ENCODE measurements around the gene PDZRN3. TPM values are rescaled to one million over a fixed set of nuclear protein-coding genes. Genes with fewer than 3 reads are reported as not detected.

Gene PDZRN3
- total RNA-seq, 1 donor from 2014 or later, result not detected

DNA sequence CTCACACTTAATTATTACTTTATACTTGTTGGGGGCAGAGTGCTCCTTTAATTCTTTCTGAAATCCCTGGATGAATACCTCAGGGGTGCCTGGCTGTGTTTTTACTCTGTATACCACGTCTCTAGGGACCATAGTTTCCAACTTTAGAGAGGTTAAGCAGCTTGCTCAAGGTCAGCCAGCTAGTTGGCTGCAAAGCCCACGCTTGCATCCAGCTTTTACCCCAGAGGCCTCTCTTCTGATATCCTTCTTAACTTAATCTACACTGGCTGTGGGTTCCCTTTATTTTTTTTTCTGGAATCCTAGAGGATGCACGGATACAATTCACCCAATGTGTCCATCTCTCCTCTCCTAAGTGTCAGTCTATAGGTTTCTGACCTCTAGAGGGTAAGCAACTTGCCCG, 1.4 kb downstream of the PDZRN3 start:
- DNase-seq (ENCODE audit: low read depth, low spot score), result no peak

DNA sequence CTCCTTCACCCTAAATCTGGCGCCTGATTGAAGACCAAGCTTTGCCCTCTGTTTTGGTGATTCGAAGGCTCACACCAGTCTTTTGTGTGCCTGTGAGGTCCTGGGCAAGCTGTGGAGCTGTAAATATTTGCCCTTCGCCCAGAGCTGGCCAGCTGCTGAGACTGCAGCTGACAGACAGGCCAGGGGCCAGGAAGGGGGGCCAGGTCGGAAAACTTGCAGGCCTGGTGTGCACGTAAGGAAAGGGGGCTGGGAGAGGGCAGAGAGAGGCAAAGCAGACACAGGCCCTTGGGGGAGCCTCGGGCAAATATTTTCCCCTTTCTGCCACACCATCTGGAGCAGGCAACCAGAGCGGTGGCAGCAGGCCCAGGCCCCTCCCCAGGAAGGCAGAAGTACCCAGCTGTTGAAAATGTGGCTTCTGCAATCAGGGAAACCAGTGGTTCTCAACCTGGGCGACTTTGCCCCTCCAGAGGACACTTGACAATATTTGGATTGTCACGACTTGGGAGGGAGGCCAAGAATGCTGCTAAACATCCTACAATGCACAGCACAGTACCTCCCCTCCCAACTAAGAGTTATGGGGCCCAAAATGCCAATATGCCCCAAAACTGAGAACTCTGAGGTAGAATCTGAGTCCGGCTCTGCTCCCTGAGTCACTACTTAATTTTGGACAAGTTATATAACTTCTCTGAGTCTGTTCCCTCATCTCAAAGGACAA, 2.5 kb downstream of the PDZRN3 start:
- DNase-seq (ENCODE audit: low read depth, low spot score), result no peak

DNA sequence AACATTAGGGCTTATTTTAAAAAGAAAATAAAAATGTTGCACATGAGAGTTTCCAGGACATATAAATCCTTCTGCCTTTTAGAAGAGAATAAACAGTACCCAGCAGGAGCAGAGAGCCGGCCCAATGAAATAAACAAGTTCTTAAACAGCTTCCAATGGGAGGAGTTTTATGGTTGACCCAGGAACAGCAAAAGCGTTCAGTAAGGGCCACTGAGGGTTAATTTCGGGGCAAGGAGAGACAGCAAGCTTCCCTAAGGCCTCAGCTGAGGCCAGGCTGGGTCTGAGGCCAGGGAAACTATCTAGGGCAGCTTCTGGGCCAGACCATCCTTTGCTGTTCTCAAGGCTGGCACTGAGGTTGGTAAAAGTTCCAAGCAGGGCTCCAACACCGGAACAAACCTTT, 3.4 kb downstream of the PDZRN3 start:
- no peak for DNase-seq (ENCODE audit: low read depth, low spot score)

DNA sequence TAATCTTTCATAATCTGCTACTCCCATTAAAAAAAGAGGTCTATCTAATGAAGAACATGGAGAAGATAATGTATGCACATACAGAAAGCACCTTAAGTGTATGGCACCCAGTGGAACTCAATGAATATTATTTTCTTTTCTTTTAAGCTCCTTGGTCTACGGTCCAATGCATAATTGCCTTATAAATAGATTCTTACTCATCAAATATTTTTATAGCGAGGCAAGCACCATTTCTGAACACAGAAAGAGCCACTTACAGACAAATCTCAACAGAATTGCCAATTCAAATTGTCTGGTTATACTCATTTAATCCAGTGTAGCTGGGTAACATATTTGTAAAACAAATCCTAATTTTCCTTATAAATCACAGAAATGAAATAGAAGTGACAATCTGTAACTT, 6.3 kb downstream of the PDZRN3 start:
- no peak for DNase-seq (ENCODE audit: low read depth, low spot score)

DNA sequence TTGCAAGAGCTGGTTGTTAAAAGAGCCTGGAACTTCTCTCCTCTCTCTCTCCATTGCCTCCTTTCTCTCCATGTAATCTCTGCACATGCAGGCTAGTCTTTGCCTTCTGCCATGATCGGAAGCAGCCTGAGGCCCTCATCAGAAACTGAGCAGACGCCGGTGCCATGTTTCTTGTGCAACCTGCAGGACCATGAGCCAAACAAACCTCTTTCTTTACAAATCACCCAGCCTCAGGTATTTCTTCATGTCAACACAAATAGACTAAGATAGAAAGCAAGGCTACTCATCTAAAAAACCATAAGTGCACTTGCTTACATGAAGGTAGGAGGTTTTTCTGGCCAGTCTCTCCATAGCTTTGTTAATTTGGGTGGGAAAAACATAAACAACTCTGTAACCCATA, 8.7 kb downstream of the PDZRN3 start:
- no peak for DNase-seq (ENCODE audit: low read depth, low spot score)

DNA sequence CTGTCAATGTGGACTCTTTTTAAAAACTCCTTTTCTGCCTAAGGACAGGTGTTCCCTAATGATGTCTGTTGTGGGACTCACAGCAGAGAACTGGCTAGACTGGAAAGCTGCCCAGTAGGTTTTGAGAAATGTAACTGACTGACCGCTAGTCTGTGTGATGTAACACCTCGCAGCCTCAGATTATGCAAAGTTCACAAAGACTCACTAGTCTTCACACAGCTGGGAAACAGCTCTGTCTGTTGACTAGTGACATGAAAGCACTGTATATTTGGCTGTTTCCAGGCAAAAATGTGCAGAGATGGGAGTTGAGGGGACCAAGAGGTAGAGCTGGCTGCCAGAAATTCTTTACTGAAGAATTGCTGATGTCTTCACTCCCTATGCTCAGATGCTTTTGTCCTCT, 10.3 kb downstream of the PDZRN3 start:
- no peak for DNase-seq (ENCODE audit: low read depth, low spot score)

DNA sequence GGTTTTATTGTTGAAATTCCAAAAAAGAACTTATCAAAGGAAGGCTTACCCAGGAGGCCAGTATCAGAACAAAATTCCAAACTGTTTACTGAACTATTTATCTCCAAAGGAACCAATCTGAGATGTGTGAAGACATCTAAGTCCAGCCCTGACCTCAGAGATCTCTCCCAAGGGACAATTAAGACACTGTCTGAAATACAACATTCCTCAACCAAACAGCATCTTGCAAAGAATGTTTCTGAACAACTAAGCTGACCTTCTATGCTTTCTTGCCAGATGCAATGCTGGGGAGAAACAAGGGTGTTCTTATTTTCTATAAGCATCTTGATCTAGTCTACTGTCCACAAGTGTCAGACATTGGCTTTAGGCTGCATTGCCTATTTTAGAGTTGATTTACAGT, 13.6 kb downstream of the PDZRN3 start:
- no peak for DNase-seq (ENCODE audit: low read depth, low spot score)

DNA sequence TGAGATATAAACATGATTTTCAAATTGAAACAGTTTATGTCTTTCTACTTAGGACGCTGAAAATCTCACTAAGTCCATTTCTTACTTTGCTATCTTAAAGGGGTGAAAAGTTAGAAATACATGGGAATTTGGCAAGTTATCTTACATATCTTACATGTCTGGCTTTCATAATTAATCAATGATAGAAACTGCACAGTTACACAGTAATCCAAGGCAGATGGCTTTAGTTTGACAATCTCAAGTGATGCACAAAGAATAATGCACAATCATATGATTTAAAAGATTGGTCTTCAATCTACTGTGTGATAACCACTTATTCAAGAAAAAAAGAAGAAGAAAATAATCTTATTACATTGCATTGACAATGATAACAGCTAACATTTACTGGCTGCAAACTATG, 14.2 kb downstream of the PDZRN3 start:
- DNase-seq (ENCODE audit: low read depth, low spot score), result no peak

DNA sequence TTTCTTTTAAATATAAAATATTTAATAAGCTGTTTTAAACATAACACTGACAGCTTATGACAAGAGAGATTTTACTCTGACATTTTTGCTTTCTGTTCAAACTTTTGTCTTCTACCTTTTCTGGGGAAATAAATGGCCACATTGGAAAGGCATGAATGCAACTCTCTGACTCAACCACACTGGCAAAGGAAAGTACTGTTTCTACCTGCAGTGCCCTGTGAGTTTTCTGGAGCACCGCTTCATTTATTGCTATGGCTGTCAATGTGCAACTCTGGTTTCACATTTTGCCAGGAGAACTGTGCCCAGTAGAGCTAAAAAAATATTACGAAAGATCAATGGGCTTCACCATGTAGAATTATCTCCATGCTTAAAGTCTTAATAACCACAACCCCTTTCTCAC, 15.1 kb downstream of the PDZRN3 start:
- DNase-seq (ENCODE audit: low read depth, low spot score), result no peak

DNA sequence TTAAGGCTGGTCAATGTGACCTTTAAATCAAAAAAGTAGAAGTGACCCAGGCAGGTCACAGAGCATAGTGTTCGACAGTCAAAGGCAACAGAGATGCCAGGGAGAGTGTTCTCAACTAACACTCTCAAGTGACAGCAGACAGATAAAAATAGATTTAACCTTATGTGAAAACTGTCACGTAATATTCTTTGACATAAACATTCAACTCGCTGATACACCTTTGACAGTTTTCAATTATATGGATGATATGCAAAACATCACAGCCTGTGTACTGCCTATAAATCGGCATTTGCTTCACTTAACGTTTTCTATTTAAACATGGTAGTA, 15.5 kb downstream of the PDZRN3 start:
- no peak for DNase-seq (ENCODE audit: low read depth, low spot score)

DNA sequence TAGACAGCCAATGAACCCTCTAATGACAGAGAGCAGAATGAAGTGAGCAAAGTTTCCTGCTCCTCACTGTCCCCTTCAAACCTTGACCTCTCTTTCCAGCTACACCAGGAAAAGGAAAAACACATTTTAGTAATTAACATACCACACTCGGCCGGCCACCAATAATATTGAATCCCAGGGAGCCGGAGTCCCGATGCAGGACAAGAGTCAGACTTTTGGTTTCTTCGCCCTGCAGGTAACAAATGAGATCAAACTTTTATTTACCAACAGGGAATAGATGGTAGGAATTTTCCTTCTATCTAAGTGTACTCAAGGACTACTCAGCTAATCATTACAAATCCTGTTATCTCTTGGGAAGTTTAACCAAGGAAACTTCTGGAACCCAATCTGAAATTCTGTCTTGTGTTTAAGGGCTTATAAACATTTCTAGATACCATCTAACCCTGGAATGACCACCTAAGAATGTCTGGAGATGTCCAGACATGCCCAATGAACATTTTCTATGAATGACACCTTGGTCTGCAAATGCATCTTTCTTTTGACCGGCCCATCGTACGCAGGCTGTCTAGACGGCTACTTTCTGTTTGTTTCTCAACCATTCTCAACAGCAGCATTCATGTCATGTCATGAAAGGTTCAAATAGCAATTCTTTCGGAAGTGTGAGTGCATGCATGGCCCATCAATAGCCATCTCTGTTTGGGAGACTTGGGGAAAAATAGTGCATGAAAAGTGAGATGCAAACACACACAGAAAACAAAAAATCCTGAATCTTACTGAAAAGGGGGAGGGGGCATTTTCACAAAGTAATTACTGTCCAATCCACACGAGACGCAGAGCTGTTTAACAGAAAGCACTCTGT, 16.1 kb downstream of the PDZRN3 start:
- no peak for DNase-seq (ENCODE audit: low read depth, low spot score)

DNA sequence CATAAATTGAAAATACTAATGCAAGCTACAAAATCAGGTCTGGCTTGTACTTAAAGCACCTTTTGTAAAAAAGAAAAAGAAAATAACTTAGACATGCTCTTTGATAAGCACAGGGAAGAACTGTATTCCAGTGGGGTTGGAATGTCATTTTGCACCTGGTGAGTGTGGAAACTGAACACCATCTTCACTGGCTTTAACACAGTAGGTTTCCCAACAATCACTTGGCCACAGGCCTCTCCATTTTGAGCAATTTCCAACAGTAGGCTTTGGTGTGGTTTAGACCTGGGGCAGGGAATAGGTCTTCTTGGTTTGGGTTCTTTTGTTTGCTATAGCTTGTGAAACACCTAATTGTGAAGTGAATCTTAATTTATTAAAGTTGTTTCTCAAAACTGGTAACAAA, 18.9 kb downstream of the PDZRN3 start:
- no peak for DNase-seq (ENCODE audit: low read depth, low spot score)

DNA sequence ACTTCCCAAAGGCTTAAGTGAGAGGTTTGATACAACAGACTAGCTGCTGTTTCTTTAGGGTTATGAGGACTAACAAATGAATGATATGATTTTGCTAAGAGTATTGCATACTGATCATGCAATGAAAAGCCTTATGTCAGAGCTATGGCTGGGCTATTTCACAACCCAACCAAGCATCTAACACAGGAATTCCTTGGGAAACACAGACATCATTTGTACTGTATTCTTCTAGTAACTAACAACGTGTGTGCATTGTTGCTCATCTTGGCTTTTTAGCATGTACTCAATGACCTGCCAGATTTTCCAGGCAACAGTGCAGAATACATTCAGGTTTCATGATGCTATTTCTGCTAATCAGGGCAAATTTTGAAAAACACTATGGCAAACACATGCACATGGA, 19.3 kb downstream of the PDZRN3 start:
- DNase-seq (ENCODE audit: low read depth, low spot score), result no peak

DNA sequence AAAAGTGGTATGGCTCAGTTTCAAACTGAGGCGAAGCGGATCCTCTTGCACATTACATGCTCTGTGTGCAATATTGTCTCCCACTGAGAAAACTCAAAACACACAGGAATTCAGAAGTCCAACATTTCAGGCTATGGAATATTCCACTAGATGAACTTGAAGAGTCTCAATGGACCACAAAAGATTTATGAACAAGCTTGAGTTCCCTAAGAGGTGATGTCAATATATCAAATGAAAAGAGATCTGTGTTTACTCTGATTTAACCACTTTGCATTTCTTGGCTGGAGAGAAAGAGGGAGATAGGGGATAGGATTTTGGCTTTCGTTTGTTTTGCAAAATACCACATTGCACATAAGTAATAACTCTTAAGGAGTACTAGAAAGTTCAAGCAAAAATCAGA, 20.3 kb downstream of the PDZRN3 start:
- no peak for DNase-seq (ENCODE audit: low read depth, low spot score)

DNA sequence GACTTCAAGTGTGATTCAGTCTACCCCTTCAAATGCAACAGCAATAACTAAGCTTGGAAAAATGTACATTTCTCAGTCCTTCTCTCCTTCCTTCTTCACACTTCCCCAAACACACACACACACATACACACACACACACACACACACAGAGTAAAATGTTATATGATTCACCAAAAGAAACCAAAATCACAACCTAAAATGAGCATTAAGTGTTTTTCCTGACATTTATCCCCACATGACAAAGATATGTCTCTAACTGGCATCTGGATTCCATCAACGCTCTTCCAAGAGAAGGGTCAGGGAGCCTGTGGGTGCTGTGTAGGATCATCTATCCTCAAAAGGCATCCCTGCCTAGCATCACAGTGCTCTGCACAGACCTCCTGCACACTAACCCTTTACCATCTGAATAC, 21.0 kb downstream of the PDZRN3 start:
- DNase-seq (ENCODE audit: low read depth, low spot score), result no peak

DNA sequence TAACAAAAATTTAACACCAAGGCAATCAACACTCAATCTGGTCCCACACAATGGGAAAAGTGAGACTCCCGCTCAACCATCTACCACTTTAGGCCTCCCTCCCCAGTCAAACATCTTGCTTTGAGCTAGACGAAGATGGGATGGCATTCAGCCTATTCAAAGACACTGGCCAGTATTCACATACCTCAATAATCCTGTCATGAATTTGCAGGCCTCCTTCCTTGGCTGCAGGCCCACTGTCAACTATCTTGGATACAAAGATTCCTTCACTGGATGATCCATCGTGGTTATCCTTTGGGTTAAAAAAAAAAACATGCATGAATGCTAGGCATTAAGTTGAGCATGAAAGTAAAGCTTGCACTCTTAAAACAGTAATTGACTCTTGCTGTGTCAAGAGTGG, 22.6 kb downstream of the PDZRN3 start:
- no peak for DNase-seq (ENCODE audit: low read depth, low spot score)

DNA sequence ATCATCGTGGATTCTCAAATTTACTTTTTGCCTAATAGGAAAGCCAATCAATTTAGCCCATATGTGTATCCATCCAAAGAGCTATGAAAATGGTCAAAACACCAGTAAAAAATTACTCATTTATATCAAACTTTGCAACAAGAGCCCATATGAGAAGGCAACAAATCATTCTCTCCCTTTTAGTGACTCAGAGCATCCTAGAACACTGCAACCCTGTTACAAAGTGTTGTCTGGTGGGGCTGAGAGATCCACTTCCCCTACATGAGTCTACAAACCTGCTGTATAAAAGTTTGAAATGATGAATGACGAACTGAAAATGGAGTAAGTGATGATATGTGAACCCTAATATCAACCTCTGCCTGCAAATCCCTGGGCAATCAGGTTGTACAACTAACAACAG, 23.3 kb downstream of the PDZRN3 start:
- no peak for DNase-seq (ENCODE audit: low read depth, low spot score)

DNA sequence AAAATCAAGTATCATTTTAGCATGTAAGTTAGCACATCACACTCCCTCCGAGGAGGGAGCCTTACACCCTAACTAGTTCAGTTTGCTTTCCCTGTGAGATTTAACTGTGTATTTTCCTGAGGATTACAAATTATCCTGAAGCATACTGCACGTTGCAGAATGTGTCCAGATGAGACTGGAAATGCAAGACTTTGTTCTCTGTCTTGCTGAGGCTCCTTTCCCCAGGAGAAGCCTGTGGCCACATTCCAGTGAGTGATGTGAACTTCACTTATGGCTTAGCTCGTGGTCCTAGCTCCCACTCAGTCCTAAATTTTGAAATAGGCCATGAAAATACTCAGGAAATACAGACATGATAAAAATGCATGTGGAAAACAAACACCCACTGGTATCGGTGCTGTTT, 23.7 kb downstream of the PDZRN3 start:
- DNase-seq (ENCODE audit: low read depth, low spot score), result no peak

DNA sequence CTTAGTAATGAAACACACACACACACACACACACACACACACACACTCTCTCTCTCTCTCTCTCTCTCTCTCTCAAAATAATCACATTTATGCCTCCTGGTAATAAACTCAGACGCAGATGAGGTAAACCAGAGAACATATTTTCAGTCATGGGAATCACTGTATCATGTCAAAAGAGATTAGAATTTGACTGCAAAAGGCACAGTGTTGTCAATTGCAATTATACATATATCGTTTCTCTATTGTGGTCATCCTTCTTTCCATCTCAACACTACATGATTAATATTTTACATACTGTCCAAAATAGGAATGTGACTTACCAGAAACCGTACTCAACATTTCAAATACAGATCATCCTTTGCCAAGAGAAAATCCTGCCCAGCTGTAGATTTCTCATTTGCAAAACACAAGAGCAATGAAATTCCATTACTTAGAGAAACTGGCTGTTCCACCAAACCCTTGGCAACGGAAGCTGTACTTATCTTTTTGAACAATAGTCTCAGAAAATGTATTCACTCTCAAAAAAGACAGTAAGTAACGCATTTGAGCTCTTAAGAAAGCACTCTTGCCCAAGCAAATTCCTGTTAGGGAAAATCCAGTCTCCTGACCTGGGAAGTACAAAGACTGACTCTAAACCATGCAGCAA, 24.3 kb downstream of the PDZRN3 start:
- DNase-seq (ENCODE audit: low read depth, low spot score), result no peak

DNA sequence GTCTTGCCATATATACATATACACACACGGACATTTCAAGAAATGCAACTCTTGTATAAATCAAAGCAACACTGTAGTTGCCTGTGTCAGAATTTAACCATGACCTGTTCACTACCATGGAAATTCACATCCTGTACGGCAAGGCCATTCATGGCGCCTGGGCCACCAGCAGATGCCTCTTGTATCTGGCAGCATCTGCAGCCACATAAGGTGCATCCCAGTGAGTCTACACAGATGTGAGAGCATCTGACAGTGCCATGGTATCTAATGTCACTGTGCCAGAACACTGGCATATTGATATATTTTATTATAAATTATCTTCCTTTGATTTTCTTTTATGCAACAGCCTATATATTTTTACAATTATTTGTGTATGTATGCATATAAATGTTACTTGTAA, 25.1 kb downstream of the PDZRN3 start:
- no peak for DNase-seq (ENCODE audit: low read depth, low spot score)

DNA sequence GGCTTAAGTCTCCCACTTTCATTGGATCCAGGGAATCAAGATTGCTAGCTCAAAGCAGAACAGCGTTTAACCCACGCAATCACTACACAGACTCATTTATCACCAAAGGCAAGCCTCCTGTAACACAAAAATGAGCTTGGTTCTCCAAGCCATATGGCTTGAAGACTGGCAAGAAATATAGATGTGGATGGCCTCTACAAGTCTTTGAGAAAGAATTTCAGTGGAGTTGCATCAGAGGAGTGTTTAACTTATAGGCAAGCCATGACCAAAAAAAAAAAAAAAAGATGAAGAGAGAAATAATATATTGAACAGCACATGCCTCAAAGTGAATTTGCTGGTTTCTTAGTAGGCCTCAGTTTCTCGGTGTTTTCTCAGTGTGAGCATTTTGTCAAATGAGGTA, 27.3 kb downstream of the PDZRN3 start:
- no peak for DNase-seq (ENCODE audit: low read depth, low spot score)
